ENCODE data around the gene RELN.

The RELN gene

DNA sequence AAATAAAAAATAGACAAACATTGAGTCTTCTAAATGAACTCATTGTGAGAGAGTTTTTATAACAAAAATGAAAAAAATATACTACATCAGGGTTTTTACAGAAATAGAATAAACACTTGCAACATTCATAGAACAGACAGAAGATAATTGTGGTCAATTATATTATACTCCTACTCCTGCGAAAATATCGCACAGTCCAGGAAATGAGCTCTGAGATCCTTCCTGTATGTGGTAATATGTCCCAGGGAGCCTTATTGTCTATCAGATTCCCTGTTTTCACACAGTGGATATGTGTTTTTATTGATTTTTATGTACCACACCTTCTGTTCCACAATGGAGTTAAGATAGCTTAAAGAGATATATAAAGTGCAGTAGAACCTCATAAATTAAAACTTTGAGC is 27.5 kb upstream of the RELN start:
- Histone ChIP-seq H4K20me1 (no peaks in the 10 kb centered on the region), H3K4me2 (no peak overlapping the region), H3K4me3 (no peak overlapping the region), H3K36me3 (no peaks in the 10 kb centered on the region), H3K27me3 (no peaks in the 10 kb centered on the region), H3K4me1 (no peaks in the 10 kb centered on the region), H3K27ac (no peak overlapping the region), H3K9ac (no peak overlapping the region), H3K9me3 (peaks cover 4% of the 10 kb centered on the region)
- no peak for TF ChIP-seq Cebpa-rat (IDR thresholded peaks at IDR 0.05)

DNA sequence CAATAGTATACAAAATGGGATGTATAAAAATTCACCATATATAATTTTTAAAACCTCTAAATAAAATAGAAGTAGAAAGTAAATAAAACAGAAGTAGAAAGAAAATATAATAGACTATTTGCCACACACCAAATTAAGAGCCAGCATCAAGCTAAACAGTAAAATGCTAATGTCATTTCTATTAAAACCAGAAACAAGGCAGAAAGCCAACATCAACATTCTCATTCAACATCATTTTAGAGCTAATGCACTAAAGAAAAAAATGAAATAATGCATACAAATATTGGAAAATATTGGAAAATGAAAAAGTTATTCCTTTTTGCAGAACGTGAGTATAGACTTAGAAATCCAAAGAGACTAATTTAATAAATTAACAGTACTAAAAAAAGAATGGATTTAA is 23.4 kb upstream of the RELN start:
- no peak overlapping the region for H3K4me3 ChIP-seq
- no peaks in the 10 kb centered on the region for H3K36me3 ChIP-seq
- H3K9ac ChIP-seq = no peak overlapping the region
- H3K4me1 ChIP-seq = no peaks in the 10 kb centered on the region
- H3K4me2 ChIP-seq = no peak overlapping the region
- no peak for TF ChIP-seq Cebpa-rat (IDR thresholded peaks at IDR 0.05)
- no peak overlapping the region for H3K27ac ChIP-seq
- no peaks in the 10 kb centered on the region for H4K20me1 ChIP-seq
- H3K9me3 ChIP-seq = no peaks in the 10 kb centered on the region
- H3K27me3 ChIP-seq = no peaks in the 10 kb centered on the region

DNA sequence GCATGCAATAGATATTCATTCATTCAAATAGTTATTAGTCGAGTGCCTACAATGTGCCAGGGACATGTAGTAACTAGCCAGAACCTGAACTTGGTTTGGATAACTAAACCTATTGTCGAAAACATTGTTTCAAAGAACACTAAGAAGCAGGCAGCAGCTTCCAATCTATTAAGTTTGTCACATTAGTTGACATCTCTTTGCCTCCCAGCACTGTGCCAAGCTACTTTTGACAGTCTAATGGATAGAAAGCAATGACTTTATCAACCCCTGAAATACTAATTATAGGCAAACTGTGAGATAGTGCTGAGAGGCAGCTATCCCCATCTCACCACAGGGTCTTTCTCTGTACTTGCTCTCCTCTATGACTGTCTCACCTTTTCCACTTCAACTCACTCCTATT is 22.4 kb upstream of the RELN start:
- TF ChIP-seq Cebpa-rat (IDR thresholded peaks at IDR 0.05) = no peak
- H3K9ac ChIP-seq = no peak overlapping the region

DNA sequence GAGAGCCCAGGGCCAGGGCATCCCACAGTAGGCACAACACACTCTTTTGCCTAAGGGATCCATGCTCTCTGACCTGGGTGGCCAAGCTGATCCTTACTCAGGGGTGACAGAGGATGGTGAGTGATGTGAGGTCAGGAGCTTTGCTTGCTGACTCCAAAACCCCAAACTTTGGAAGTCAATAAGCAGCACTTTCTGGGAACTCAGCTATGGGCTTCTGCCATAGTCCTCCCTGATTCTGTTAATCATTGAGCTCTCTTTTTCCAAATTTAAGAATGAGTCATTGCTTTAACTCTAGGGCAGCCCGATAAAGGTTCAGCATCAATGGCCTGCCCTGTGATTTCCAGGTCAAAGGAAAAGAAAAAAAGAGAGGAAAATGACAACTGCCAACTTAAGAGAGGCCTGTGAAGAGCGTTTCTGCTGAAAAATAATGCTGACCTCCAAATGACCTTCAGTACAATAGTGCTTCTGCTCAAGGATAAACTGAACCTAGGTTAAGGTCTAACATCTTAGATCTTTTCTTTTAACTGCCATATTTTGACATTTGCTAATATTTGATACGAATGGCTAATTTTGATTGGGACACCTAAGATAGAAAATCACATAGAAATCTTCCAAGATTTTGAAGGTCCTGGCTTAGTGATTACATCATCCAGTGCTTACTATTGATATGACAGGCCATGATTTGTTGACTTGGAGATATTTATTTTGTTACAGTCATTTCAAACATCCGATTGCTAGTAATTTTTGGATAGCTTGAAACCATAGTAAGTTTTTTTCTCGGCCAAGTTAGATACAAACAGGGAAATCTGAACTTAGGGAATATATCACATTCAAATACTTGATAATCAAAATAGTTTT is 20.8 kb upstream of the RELN start:
- Histone ChIP-seq H3K9ac (no peak overlapping the region), H3K36me3 (no peaks in the 10 kb centered on the region), H3K27me3 (no peaks in the 10 kb centered on the region), H4K20me1 (no peaks in the 10 kb centered on the region), H3K4me3 (no peak overlapping the region), H3K4me2 (no peak overlapping the region), H3K9me3 (no peaks in the 10 kb centered on the region), H3K4me1 (no peaks in the 10 kb centered on the region), H3K27ac (no peak overlapping the region)
- TF ChIP-seq Cebpa-rat (IDR thresholded peaks at IDR 0.05) = no peak

More for the DNA sequence above, 22.4 kb upstream of the RELN start:
- Histone ChIP-seq H3K27ac (no peak overlapping the region), H4K20me1 (no peaks in the 10 kb centered on the region), H3K4me3 (no peak overlapping the region), H3K36me3 (no peaks in the 10 kb centered on the region), H3K9me3 (no peaks in the 10 kb centered on the region), H3K27me3 (no peaks in the 10 kb centered on the region), H3K4me2 (no peak overlapping the region), H3K4me1 (no peaks in the 10 kb centered on the region)

DNA sequence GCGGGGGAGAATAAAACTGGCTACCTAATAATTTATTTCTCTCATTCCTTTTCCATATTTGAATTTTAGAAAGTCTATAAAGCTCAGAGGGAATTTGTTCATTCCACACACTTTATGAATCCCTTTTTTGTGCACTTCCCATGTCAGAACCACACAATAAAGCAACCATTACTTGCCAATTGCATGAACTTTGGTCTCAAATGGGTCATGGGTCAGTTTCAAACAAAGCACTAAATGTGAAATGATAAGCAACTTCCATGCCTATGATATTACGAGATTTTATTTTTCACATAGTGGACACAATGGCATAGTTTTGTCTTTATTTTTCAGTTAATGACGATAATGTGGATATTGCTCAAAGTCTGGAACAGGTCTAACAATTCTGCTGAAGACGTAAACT is 18.6 kb upstream of the RELN start:
- no peaks in the 10 kb centered on the region for H4K20me1 ChIP-seq
- TF ChIP-seq Cebpa-rat (IDR thresholded peaks at IDR 0.05) = no peak
- no peaks in the 10 kb centered on the region for H3K9me3 ChIP-seq
- H3K4me3 ChIP-seq = no peak overlapping the region
- no peaks in the 10 kb centered on the region for H3K4me1 ChIP-seq
- no peaks in the 10 kb centered on the region for H3K27me3 ChIP-seq
- H3K36me3 ChIP-seq = no peaks in the 10 kb centered on the region
- H3K9ac ChIP-seq = no peak overlapping the region
- no peak overlapping the region for H3K27ac ChIP-seq
- no peak overlapping the region for H3K4me2 ChIP-seq

DNA sequence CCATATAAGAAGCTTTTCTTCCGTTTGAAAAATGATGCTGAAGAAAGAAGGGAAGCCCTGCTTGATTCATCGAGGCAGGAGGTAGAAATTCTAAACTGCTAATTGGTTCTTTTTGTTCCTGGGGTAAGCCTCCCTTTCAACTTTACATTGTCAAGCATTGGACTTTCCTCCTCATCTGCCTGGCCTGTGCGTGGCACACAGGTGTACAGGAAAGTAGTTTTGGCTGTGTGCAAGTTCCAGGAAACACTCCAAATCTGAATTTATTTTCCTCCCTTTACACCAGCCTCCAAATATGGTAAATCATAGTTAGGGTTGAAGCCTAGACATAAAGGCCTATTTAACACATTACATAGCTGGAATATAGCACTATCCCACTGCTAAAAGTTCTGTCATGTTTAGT is 18.2 kb upstream of the RELN start:
- H3K4me1 ChIP-seq = no peaks in the 10 kb centered on the region
- H3K9ac ChIP-seq = no peak overlapping the region
- no peaks in the 10 kb centered on the region for H3K9me3 ChIP-seq
- H3K4me3 ChIP-seq = no peak overlapping the region
- no peak overlapping the region for H3K4me2 ChIP-seq
- TF ChIP-seq Cebpa-rat (IDR thresholded peaks at IDR 0.05) = no peak
- H3K36me3 ChIP-seq = no peaks in the 10 kb centered on the region
- no peaks in the 10 kb centered on the region for H4K20me1 ChIP-seq
- no peaks in the 10 kb centered on the region for H3K27me3 ChIP-seq
- H3K27ac ChIP-seq = no peak overlapping the region

DNA sequence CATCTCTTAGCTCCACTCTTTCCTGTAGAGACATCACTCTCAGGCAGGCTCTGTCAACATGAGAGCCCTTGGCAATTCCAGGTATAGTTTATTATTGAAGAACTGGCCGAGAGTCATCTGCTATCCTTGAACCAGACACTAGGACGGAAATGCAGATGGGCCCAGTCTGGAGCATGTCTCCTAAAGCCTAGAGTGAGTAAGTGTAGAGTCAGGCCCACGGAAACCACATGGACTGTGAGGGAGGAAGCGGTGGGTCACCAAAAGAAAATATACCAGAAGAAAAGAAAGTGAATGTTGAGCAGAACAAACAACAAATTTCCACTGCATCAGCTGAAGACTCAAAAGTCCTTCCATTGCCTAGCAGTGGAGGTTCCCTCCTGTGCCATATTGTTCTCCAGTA is 15.7 kb upstream of the RELN start:
- no peak overlapping the region for H3K4me3 ChIP-seq
- no peaks in the 10 kb centered on the region for H3K4me1 ChIP-seq
- H3K27me3 ChIP-seq = no peaks in the 10 kb centered on the region
- H3K9me3 ChIP-seq = no peaks in the 10 kb centered on the region
- no peak overlapping the region for H3K9ac ChIP-seq
- H3K27ac ChIP-seq = no peak overlapping the region
- no peaks in the 10 kb centered on the region for H4K20me1 ChIP-seq
- no peak for TF ChIP-seq Cebpa-rat (IDR thresholded peaks at IDR 0.05)
- no peak overlapping the region for H3K4me2 ChIP-seq
- no peaks in the 10 kb centered on the region for H3K36me3 ChIP-seq

DNA sequence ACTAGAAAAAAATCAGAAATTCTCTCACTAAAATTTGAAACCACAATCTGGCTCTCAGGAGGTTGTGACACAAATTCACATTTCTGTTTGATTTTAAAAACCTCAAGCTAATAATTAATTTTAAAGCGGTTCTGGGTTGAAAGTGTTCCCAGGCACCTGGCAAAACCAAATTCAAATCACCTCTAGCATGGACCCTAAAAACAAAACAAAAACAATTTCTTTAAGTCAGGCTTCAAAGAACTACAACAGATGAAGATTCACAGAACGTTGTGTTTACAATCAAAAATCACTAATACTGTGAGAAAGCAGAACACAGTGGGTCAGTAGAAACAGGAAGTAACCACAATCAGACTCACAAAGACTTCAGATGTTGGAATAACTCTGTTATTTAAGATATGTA is 7.2 kb upstream of the RELN start:
- TF ChIP-seq Cebpa-rat (IDR thresholded peaks at IDR 0.05) = no peak
- Histone ChIP-seq H3K4me1 (no peaks in the 10 kb centered on the region), H3K36me3 (no peaks in the 10 kb centered on the region), H4K20me1 (no peaks in the 10 kb centered on the region), H3K9me3 (no peaks in the 10 kb centered on the region), H3K9ac (no peak overlapping the region), H3K4me3 (no peak overlapping the region), H3K27ac (no peak overlapping the region), H3K27me3 (peaks cover 2% of the 10 kb centered on the region; the same call in 1 of the 2 replicates), H3K4me2 (no peak overlapping the region)

DNA sequence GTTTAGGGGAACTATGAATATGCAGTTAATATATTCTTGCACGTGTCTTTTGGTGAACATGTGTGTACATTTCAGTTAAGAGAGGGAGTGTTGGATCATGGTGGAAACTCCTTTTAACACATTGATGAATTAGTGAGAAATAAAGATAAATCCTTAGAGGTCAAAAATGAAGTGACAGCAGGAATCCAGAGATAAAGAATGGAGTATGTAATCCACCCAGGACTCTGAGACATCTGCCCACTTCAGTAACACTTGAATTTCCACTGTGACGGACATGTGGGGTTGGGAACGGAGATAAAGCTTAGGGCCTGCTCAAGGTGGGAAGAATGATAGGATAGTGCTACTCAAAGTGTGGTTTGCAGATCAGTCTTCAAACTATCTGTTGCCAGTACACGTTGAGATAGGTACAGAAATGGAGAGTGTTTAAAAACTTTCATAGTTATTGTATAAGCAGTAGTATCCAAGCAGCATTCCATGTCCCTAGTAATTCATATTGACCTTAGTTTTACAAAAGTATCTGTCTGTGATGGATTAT is 6.6 kb upstream of the RELN start:
- no peak overlapping the region for H3K9ac ChIP-seq
- no peaks in the 10 kb centered on the region for H3K4me1 ChIP-seq
- no peak overlapping the region for H3K4me2 ChIP-seq
- no peaks in the 10 kb centered on the region for H4K20me1 ChIP-seq
- no peak overlapping the region for H3K4me3 ChIP-seq
- no peak for TF ChIP-seq Cebpa-rat (IDR thresholded peaks at IDR 0.05)
- no peak overlapping the region for H3K27ac ChIP-seq
- H3K27me3 ChIP-seq = peaks cover 7% of the 10 kb centered on the region
- no peaks in the 10 kb centered on the region for H3K36me3 ChIP-seq
- no peaks in the 10 kb centered on the region for H3K9me3 ChIP-seq

DNA sequence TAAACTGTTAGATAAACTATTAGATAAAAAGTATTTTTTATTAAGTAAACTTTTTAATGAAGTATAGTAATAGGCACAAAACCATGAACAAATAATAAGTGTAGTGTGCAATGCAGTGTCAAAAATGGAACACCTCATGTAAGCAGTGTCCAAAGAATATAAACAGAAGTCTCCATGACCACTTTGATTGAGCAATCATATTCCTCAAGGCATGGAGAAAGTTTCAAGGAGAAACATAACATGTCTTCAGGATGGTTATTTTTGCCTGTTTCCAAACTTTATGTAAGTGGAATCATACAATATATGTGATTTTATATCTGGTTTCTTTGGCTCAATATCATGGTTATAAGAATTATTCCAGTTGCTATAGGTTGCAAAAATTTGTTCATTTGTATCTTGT is 6.1 kb upstream of the RELN start:
- H3K27ac ChIP-seq = no peak overlapping the region
- H3K4me3 ChIP-seq = no peak overlapping the region
- no peaks in the 10 kb centered on the region for H3K36me3 ChIP-seq
- peaks cover 13% of the 10 kb centered on the region for H3K27me3 ChIP-seq
- no peak for TF ChIP-seq Cebpa-rat (IDR thresholded peaks at IDR 0.05)
- no peaks in the 10 kb centered on the region for H4K20me1 ChIP-seq
- H3K9ac ChIP-seq = no peak overlapping the region
- H3K4me2 ChIP-seq = no peak overlapping the region
- peaks cover 1% of the 10 kb centered on the region; the same call in 1 of the 2 replicates for H3K4me1 ChIP-seq
- no peaks in the 10 kb centered on the region for H3K9me3 ChIP-seq

Data from BLaER1 (cell line).